GF-D8 (cell line): ENCODE data around the gene DDX39A.
A peak's percentile ranks its signal among the peaks of the same experiment; 100 is the strongest.
"Not testable (repeated sequence)": the region's sequence is repeated elsewhere in the genome, so short reads cannot be mapped to it uniquely, and the experiment has no call there.

Experiments
- DNase-seq: peaks from one replicate; lab custom pipeline; 2025; lab: John Stamatoyannopoulos, UW

Gene DDX39A

GRCh38 chr19:14408491-14409145 is 10.5 kb downstream of the DDX39A start:
- DNase-seq: no peak

GRCh38 chr19:14407605-14408484 is 11.3 kb downstream of the DDX39A start:
- no peak for DNase-seq

- no peak for DNase-seq
These were observed 12.3 kb downstream of the DDX39A start for GRCh38 chr19:14406645-14407401.

GRCh38 chr19:14405758-14406644 is 13.1 kb downstream of the DDX39A start:
- peak; percentile 48 for DNase-seq

- DNase-seq: no peak
These were observed 13.8 kb downstream of the DDX39A start for GRCh38 chr19:14405380-14405757.

- no peak for DNase-seq
These were observed 14.8 kb downstream of the DDX39A start for GRCh38 chr19:14404312-14404711.

GRCh38 chr19:14403145-14403930 is 15.8 kb downstream of the DDX39A start:
- DNase-seq: not testable (repeated sequence)

GRCh38 chr19:14402332-14403144 is 16.6 kb downstream of the DDX39A start:
- DNase-seq: no peak

- no peak for DNase-seq
These were observed 17.5 kb downstream of the DDX39A start for GRCh38 chr19:14401468-14402195.

GRCh38 chr19:14400951-14401431 is 18.1 kb downstream of the DDX39A start:
- no peak for DNase-seq

GRCh38 chr19:14397168-14397567 is 22.0 kb downstream of the DDX39A start:
- not testable (repeated sequence) for DNase-seq

GRCh38 chr19:14396730-14397129 is 22.4 kb downstream of the DDX39A start:
- not testable (repeated sequence) for DNase-seq

- no peak for DNase-seq
These were observed 23.3 kb downstream of the DDX39A start for GRCh38 chr19:14395710-14396336.

GRCh38 chr19:14395262-14395661 is 23.9 kb downstream of the DDX39A start:
- no peak for DNase-seq

- DNase-seq: no peak
These were observed 25.0 kb downstream of the DDX39A start for GRCh38 chr19:14394167-14394566.

- no peak for DNase-seq
These were observed 25.8 kb downstream of the DDX39A start for GRCh38 chr19:14393329-14393728.

- DNase-seq: no peak
These were observed 27.9 kb downstream of the DDX39A start for GRCh38 chr19:14391156-14391821.

- no peak for DNase-seq
These were observed 28.6 kb downstream of the DDX39A start for GRCh38 chr19:14390548-14390947.
